GM23248 (cell line): ENCODE data around the gene PIGP. TPM values are rescaled to one million over a fixed set of nuclear protein-coding genes. Genes with fewer than 3 reads are reported as not detected.
A peak's percentile ranks its signal among the peaks of the same experiment; 100 is the strongest.

Experiments
- DNase-seq: peaks from one replicate; pipeline ENCODE4 v3.0.0-alpha.2; 2015
- H2AFZ ChIP-seq: fragments of 200-600 bp; sonication (generic); 2 replicates; pipeline ENCODE4 v1.6.1; 2016; ENCODE audit warnings: antibody characterized with exemption
- H3F3A ChIP-seq: fragments of 200-600 bp; sonication (generic); 2 replicates; pipeline ENCODE4 v1.6.1; 2016; ENCODE audit warnings: mild to moderate bottlenecking, antibody characterized with exemption, mixed run types; ENCODE audit not compliant: insufficient read depth
- H3K27ac ChIP-seq: fragments of 200-600 bp; sonication (generic); 2 replicates; pipeline ENCODE4 v1.5.1; 2016; ENCODE audit warnings: mild to moderate bottlenecking
- H3K27me3 ChIP-seq: fragments of 200-600 bp; sonication (generic); replicated peaks from 2 replicates; pipeline ENCODE4 v1.6.1; 2016; ENCODE audit warnings: mild to moderate bottlenecking; ENCODE audit not compliant: insufficient read depth
- H3K36me3 ChIP-seq: fragments of 200-600 bp; sonication (generic); 2 replicates; pipeline ENCODE4 v1.6.1; 2016; ENCODE audit warnings: low read depth, mild to moderate bottlenecking
- H3K4me1 ChIP-seq: fragments of 200-600 bp; sonication (generic); 2 replicates; pipeline ENCODE4 v1.6.1; 2016; ENCODE audit warnings: mild to moderate bottlenecking; ENCODE audit not compliant: insufficient read depth
- H3K4me2 ChIP-seq: fragments of 200-600 bp; sonication (generic); one replicate; pipeline ENCODE4 v1.6.1; 2016; ENCODE audit warnings: mild to moderate bottlenecking; ENCODE audit not compliant: unreplicated experiment
- H3K4me3 ChIP-seq: fragments of 200-600 bp; sonication (generic); 2 replicates; pipeline ENCODE4 v1.5.1; 2016; ENCODE audit warnings: mild to moderate bottlenecking
- H3K79me2 ChIP-seq: fragments of 200-600 bp; sonication (generic); 2 replicates; pipeline ENCODE4 v1.6.1; 2016; ENCODE audit warnings: mild to moderate bottlenecking; ENCODE audit not compliant: insufficient read depth
- H3K9ac ChIP-seq: fragments of 200-600 bp; sonication (generic); 2 replicates; pipeline ENCODE4 v1.6.1; 2016; ENCODE audit warnings: mild to moderate bottlenecking
- H3K9me2 ChIP-seq: fragments of 200-600 bp; sonication (generic); 2 replicates; pipeline ENCODE4 v1.6.1; 2016; ENCODE audit warnings: mixed run types, mild to moderate bottlenecking, moderate library complexity; ENCODE audit not compliant: insufficient read depth
- H3K9me3 ChIP-seq: fragments of 200-600 bp; sonication (generic); one replicate; pipeline ENCODE4 v1.6.1; 2017; ENCODE audit warnings: low read depth
- H4K20me1 ChIP-seq: fragments of 200-600 bp; sonication (generic); 2 replicates; pipeline ENCODE4 v1.6.0; 2016; ENCODE audit not compliant: insufficient read depth
- EZH2 ChIP-seq: fragments of 200-600 bp; sonication (generic); IDR thresholded peaks from 2 replicates; pipeline ENCODE4 v1.6.1; 2018; ENCODE audit warnings: antibody characterized with exemption, mild to moderate bottlenecking; ENCODE audit not compliant: insufficient read depth, poor library complexity, severe bottlenecking
- EZH2phosphoT487 ChIP-seq: fragments of 200-600 bp; sonication (generic); IDR thresholded peaks from 2 replicates; pipeline ENCODE4 v1.6.1; 2018; ENCODE audit warnings: antibody characterized with exemption, moderate library complexity, mild to moderate bottlenecking, low read depth; ENCODE audit not compliant: insufficient read depth
- WGBS, 2 experiments: methylation state at CpG; one replicate each; pipeline ENCODE4 v1.1.6; 2015 to 2017; ENCODE audit warnings: low lambda C conversion rate in 2 of 2, low coverage in 1 of 2; ENCODE audit errors: missing lambda C conversion rate in 2 of 2; 5-methylcytosine and 5-hydroxymethylcytosine counted together
- in situ Hi-C: fragments of 300-500 bp; cut with MboI; formaldehyde crosslinking; loops from 2 replicates; pipeline ENCODE4 v1.15.0; 2020
- polyA plus RNA-seq: library from polyadenylated mRNA; unstranded; fragments of >200 nt; fragmentation: Nextera tagmentation; extraction: Ambion mirVana; gene quantifications from 2 replicates; pipeline ENCODE4 v1.2.1, GENCODE V29; 2016
- total RNA-seq: library from RNA; depleted of rRNA; stranded (reverse); fragments of >200 nt; shearing (Covaris generic); gene quantifications from 2 replicates; pipeline ENCODE4 v1.2.3, GENCODE V29; 2014

Gene PIGP
- total and polyA plus RNA-seq, 2 experiments from 2014 or later: 15.1 to 66.9 TPM

GRCh38 chr21:37062593-37062935, 10.3 kb downstream of the PIGP start:
- Histone ChIP-seq H4K20me1 (no peaks in the 10 kb centered on the region), H3K9me3 (no peaks in the 10 kb centered on the region), H3K36me3 (peaks cover 4% of the 10 kb centered on the region; the same call in 1 of the 2 replicates), H3K9ac (no peak overlapping the region), H3K4me3 (no peak overlapping the region), H3K4me2 (no peak overlapping the region), H3K27ac (no peak overlapping the region), H2AFZ (no peak overlapping the region), H3K79me2 (no peaks in the 10 kb centered on the region), H3K9me2 (no peaks in the 10 kb centered on the region), H3F3A (peaks cover 23% of the 10 kb centered on the region), H3K27me3 (no peaks in the 10 kb centered on the region), H3K4me1 (peaks cover 18% of the 10 kb centered on the region)
- TF ChIP-seq EZH2phosphoT487 (no peak), EZH2 (no peak)
- in situ Hi-C loops: no loop called here
- no peak for DNase-seq
- WGBS, 2 experiments: 74 to 75% methylated on average over 6 of the region's 6 CpGs

GRCh38 chr21:37061926-37062592, 10.8 kb downstream of the PIGP start:
- H3K79me2 ChIP-seq: no peaks in the 10 kb centered on the region
- H4K20me1 ChIP-seq: no peaks in the 10 kb centered on the region
- H3K9me3 ChIP-seq: no peaks in the 10 kb centered on the region
- in situ Hi-C loops: no loop called here
- WGBS, 2 experiments: 52 to 53% methylated on average over 7 of the region's 7 CpGs
- H3K27ac ChIP-seq: no peak overlapping the region
- peaks cover 23% of the 10 kb centered on the region for H3F3A ChIP-seq
- no peak overlapping the region for H3K4me2 ChIP-seq
- no peaks in the 10 kb centered on the region for H3K27me3 ChIP-seq
- no peaks in the 10 kb centered on the region for H3K9me2 ChIP-seq
- peaks cover 18% of the 10 kb centered on the region for H3K4me1 ChIP-seq
- H2AFZ ChIP-seq: no peak overlapping the region
- no peak overlapping the region for H3K9ac ChIP-seq
- peaks cover 4% of the 10 kb centered on the region; the same call in 1 of the 2 replicates for H3K36me3 ChIP-seq
- no peak for TF ChIP-seq EZH2phosphoT487
- no peak for TF ChIP-seq EZH2
- H3K4me3 ChIP-seq: no peak overlapping the region
- peak; percentile 28 for DNase-seq

- TF ChIP-seq EZH2phosphoT487 (no peak), EZH2 (no peak)
- Histone ChIP-seq H3K79me2 (no peaks in the 10 kb centered on the region), H3K36me3 (peaks cover under 1% of the 10 kb centered on the region; the same call in 1 of the 2 replicates), H3K9ac (peak overlapping the region; percentile 57), H3F3A (peaks cover 23% of the 10 kb centered on the region), H3K27me3 (no peaks in the 10 kb centered on the region), H4K20me1 (no peaks in the 10 kb centered on the region), H2AFZ (no peak overlapping the region), H3K27ac (peak overlapping the region; percentile 89), H3K9me2 (no peaks in the 10 kb centered on the region), H3K4me1 (peaks cover 18% of the 10 kb centered on the region), H3K4me2 (peak overlapping the region; percentile 51), H3K9me3 (no peaks in the 10 kb centered on the region), H3K4me3 (no peak overlapping the region)
- in situ Hi-C loops: no loop called here
- peak; percentile 98 for DNase-seq
- WGBS, 2 experiments: 36 to 38% methylated on average over 1 of the region's 1 CpG
Measured at GRCh38 chr21:37060296-37060695, 12.6 kb downstream of the PIGP start.

GRCh38 chr21:37059181-37059580, 13.7 kb downstream of the PIGP start:
- 58 to 63% methylated on average over 5 of the region's 5 CpGs for WGBS, 2 experiments
- H3F3A ChIP-seq: peaks cover 23% of the 10 kb centered on the region
- H2AFZ ChIP-seq: no peak overlapping the region
- H3K4me3 ChIP-seq: no peak overlapping the region
- H3K36me3 ChIP-seq: no peaks in the 10 kb centered on the region
- H3K4me2 ChIP-seq: no peak overlapping the region
- no peak overlapping the region for H3K9ac ChIP-seq
- H4K20me1 ChIP-seq: no peaks in the 10 kb centered on the region
- no peak overlapping the region for H3K27ac ChIP-seq
- H3K79me2 ChIP-seq: no peaks in the 10 kb centered on the region
- TF ChIP-seq EZH2phosphoT487 (no peak), EZH2 (no peak)
- H3K27me3 ChIP-seq: no peaks in the 10 kb centered on the region
- in situ Hi-C loops: no loop called here
- H3K9me2 ChIP-seq: no peaks in the 10 kb centered on the region
- peaks cover 18% of the 10 kb centered on the region for H3K4me1 ChIP-seq
- no peaks in the 10 kb centered on the region for H3K9me3 ChIP-seq
- DNase-seq: no peak

GRCh38 chr21:37058261-37058660, 14.6 kb downstream of the PIGP start:
- no peak overlapping the region for H3K4me2 ChIP-seq
- in situ Hi-C loops: no loop called here
- no peak for TF ChIP-seq EZH2
- no peak for TF ChIP-seq EZH2phosphoT487

More at GRCh38 chr21:37058261-37058660, 14.6 kb downstream of the PIGP start:
- no peaks in the 10 kb centered on the region for H3K36me3 ChIP-seq
- H3F3A ChIP-seq: peaks cover 23% of the 10 kb centered on the region
- no peaks in the 10 kb centered on the region for H3K27me3 ChIP-seq
- H3K4me3 ChIP-seq: no peak overlapping the region
- H4K20me1 ChIP-seq: no peaks in the 10 kb centered on the region
- WGBS, 2 experiments: 52 to 63% methylated on average over 2 of the region's 2 CpGs
- no peak overlapping the region for H3K27ac ChIP-seq
- H3K79me2 ChIP-seq: no peaks in the 10 kb centered on the region
- no peak overlapping the region for H2AFZ ChIP-seq
- no peak for DNase-seq
- H3K9me3 ChIP-seq: no peaks in the 10 kb centered on the region
- peaks cover 18% of the 10 kb centered on the region for H3K4me1 ChIP-seq
- H3K9ac ChIP-seq: no peak overlapping the region
- H3K9me2 ChIP-seq: no peaks in the 10 kb centered on the region
